HCEC 1CT (cell line): ENCODE results near the gene RBM20.
A peak's percentile ranks its signal among the peaks of the same experiment; 100 is the strongest.
"Not testable (repeated sequence)": the region's sequence is repeated elsewhere in the genome, so short reads cannot be mapped to it uniquely, and the experiment has no call there.

Experiments
- DNase-seq: peaks from one replicate; pipeline ENCODE4 v3.0.0-alpha.2; 2017

RBM20 gene

DNA sequence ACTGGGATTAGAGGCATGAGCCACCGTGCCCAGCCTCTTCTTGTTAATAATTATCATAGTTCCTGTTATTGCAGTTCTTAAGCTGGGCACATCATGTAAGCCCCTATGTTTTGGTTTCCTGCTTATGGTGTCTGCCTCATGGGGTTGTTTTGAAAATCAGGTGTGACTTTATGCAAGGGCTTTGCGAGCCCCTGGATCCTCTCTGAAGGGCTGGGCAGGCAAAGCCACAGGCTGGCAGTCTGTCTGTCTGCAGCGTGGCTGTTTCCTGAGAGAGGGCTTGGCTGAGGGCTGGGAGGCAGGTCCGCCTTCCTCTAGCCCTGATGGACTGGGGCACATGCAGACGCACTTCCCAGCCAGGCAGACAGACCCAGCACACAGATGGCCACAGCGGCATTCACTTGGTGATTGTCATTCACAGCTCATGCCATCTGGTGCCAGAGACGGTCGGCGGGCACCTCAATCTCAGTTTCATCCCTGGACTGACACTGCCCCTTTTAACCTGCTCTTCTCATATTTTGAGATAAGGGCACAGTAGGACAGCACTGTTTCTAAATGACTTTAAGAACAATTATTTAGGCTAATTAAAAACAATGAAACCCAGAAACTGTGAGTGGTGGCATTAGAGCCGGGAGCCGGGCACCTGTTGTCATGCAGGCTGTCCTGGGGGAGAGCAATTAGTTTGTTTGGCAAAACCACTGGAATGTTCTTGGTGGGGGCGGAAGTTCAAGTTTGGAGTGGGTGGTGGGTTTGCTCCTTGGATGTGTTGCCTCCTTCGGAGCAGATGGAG, 35.5 kb downstream of the RBM20 start:
- DNase-seq = no peak

DNA sequence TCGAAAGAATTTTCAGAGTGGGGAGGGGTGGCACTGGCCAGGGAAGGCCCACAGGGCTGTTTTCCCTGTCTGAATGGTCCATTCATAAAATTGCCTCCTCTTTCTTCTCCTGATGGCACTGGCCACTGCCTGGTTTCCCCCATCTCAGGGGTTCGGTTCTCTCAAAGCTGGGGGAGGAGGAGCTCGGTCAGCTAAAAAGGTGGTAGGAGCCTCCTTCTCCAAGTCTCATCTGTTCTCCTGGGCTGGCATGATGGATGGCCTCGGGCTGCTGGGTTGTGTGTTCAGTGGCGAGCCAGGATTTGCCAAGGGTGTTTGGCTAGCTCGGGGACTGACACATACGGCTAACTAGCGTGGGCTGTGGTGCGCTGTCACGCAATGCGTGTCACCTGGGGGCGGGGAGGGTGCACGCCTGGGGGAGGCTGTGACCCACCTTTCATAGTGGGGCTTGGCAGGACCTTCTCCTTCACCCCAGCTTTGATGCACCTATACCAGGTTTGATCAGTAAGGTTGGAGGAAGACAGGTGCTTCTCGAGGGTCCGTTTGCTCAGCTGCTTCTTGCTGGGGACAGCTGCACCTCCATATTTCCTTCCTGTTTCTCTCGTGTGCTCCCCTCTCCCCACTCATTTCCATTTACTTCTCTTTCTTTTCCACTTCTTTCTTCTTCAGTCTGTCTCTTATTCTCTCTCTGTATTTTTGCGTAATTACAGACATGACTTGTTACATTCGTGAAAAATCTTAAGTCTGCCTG, 36.3 kb downstream of the RBM20 start:
- DNase-seq = no peak

DNA sequence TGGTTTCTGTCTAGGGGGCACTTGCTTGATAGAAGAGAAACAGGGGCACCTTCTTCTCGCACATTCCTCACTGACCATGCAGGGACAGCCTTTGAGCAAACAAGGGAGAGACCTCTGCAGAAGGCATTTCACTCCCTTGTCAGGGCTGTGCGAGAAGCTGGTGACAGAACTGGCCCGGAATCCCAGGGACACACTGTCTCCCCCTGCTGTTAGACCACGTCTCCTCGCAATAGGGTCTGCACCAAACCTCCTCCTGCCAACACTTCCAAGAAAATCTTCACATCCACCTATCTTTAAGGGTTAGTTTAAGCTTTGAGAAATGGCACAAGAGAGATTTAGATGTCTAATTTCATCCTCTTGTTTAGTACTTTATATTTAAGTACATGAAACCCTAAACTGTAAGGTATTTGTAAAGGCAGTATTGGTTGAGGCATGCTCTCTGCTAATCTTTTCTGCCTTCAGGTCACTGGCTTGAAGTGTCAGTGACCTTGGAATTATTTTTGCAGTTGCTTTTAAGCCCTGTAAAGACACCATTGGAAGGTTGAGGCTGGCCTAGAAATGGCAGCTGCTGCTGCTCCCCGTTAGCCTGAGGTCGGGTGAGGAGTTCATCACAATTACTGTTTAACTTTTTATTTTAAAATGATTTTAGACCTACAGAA, 37.0 kb downstream of the RBM20 start:
- DNase-seq = peak; percentile 34

DNA sequence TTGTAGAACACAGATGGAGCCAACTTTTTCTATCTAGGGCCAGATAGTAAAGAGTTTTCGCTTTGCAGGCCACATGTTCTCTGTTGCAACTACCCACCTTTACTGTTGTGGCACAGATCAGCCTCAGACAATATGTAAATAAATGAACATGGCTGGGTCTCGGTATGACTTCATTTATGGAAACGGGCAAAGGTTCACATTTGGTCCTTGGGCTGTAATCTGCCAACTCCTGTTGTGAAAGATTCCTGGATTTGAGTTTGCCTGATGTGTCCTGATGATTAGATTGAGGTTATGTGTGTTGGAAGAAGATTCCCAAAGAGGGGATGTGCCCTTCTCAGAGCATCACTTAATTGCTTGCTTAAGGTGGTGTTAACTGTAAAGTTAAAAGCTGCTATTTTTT, 38.2 kb downstream of the RBM20 start:
- DNase-seq = no peak

DNA sequence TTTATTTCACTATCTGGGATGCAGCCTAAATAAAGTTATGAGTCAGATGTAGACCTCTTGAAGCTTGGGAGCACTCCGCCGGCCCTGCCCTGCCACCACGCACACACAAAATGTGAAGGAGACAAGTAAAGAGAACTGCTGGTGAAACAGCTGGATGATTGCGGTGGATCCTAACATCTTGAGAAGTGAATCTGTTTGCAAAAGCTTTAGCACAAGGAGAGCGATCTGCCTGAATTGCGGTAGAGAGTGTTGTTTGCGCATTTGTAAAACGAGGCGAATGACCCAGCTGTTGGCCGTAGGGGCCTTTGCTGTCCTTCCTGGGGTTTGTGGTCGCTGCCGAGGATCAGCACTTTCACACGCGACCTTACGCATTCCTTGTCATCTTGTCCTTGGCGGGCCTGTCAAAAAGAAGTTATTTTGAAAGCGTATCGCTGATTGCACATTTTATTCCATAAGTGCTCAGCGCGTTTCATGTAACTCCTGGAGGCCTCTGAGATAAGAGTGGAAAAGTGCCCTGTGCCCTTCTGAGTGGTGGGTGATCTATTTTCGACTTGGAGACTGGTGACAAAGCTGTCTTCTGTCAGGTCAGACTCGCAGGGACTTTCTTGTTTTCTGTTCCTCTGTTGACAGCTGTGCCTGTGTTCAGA, 40.8 kb downstream of the RBM20 start:
- peak; percentile 11 for DNase-seq

DNA sequence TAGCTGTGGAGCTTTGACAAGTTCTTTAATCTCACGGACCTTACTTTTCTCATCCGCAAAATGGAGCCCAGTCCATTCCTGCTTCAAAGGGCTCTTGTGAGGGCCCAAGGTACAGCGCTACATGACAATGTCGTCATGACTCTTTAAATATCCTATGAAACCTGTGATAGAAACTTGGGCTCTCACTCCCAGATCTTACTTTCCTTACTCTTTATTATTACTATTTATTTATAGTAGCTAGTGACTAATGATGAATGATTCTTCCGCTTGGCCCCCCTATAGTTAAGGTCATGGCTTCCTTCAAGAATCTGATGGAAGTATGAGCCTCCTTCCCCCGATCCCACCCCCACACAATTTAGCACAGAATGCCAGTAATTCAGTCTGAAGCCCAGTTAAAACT, 41.9 kb downstream of the RBM20 start:
- peak; percentile 48 for DNase-seq

DNA sequence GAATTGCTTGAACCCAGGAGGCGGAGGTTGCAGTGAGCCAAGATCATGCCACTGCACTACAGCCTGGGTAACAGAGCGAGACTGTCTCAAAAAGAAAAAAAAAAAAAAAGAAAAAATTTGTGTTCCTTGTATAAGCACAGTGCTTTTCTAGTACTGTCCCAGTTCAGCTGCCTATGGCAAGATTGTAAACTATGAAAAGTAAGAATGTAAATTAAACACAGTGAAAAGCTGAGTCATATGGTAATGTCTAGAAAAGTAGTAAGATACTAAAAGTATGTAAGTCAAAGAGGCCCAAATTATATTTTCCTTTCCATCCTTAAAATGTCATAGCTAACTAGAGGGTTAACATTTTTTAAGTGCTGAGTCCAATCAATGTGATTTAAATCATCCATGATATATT, 42.8 kb downstream of the RBM20 start:
- DNase-seq = peak; percentile 27

DNA sequence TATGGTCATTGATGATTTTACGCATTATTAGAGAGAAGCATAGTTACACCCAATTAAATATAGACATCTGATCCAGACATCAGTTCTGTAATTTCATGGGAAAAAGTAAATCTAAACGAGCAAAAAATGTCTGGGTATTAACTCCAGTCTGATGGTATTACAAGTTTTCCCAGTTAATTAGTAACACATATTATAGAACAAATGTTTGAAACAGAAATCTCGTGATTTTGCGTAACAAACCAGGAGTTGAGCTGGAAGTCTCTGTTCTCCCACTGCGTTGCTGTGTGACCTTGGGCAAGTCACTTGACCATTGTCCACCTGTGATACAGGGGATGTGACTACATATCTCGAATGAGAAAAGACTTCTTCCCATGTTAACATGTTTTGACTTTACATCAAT, 43.3 kb downstream of the RBM20 start:
- DNase-seq = no peak

DNA sequence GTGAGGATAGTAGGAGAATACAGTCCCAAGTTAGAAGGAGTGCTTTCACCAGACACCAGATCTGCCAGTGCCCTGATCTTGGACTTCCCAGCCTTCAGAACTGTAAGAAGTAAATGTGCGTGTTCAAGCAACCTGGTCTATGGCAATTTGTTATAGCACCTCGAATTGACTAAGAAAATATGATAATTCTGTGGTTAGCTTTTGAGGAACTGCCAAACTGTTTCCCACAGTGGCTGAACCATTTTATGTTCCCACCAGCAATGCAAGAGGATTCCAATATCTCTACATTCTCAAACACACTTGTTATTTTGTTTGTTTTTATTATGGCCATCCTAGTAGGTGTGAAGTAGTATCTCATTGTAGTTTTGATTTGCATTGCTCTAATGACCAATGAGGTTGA, 47.0 kb downstream of the RBM20 start:
- no peak for DNase-seq

DNA sequence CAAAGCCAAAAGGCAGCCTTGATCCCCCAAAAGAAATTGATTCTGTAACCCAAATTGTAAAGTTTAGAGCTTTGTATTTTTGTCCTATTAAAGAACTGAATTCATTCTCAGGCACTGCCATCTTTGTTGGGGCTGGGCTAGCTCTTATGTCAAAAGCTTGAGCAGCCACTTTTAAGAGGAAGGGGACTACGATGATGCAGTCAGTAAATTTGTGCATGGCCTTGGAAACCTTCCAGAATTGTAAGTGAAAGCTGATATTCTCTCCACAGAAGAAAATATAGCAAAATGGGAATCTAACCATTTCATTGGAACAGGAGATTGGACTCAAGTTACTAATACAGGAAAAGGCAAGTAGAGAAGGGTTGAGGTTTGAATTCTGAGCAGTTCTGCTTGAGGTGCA, 50.1 kb downstream of the RBM20 start:
- DNase-seq = no peak

DNA sequence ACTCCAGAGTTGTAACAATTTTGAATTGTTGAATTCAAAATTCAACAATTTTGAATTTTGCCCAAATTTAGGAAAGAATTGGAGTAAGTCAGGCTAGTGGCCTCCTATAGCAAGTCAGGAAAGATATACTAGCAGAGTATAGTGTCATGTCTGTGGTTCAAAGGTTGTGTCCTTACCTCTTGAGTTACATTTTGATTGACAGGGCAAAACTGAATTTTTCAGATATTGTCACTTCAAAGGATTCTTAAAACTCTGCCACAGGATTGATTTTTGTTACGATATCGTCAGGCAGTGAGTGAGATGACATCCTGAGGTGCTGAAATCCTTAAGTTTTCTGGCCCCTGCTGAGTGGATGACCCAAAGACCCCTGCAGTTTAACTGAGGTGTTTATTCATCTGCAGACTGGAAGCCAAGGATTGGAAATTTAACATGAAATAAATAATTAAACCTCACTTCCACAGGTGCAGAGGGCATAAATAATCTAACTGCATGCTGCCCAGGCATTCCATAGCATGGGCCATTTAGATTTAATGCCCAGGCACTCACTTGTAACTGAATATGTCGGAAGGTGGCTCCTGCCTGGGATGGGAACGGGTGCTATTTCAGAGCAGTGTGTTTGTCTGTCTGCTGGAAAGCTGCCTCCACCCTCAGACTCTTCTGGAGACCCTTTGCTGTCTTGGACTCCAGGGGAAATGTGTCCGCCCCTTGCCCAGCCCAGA, 50.8 kb downstream of the RBM20 start:
- DNase-seq = no peak

DNA sequence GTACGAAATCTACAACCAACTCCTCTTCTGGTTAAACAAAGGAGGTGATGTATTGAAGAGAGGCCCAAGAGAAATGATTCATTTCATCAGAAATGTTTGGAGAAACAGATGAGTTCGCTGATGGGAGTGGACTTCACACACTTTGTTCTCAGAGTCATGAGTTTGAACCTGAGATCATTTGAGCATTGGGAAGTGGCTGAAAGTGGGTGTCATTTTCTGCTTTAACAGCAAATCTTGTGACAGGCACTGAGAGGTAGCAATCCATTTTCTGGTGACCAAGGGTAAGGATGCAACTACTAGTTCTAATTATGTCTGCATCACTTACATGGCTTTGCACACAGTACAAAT, 51.4 kb downstream of the RBM20 start:
- no peak for DNase-seq

DNA sequence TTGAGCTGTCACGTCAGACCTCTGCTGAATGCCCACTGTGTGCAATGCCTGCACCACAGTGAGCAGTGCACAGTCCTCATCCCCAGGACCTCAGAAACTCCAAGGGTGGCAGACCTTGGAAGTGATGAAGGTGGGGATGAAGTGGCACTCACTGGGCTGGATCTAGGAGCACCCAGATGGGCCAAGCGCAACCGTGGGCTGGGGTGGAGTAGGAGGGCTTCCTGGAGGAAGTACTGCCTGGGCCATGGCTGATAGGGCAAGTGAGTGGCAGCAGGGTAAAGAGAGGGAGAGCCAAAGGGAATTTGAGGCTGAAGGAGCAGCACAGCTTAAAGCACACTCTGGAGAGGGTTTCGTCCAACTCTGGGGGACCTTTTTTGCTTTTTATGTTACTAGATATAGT, 52.3 kb downstream of the RBM20 start:
- no peak for DNase-seq

DNA sequence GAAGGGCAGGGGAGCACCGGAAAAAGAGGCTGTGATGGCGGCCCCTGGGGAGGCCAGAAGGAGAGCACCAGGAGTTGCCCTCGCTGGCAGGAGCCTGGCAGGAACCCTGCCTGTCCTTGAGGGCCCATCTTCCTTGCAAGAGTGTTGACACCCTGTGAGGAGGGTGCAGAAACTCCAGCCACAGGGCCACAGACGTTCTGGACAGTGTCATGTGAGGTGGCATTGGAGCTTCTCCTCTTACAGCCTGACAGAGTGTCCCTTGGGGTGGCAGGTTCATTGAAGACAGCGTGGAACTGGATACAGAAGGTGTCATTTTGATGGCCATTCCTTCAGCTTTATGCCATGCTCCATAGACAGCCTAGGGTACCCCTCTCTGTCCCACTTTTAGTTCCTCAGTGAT, 54.2 kb downstream of the RBM20 start:
- no peak for DNase-seq

DNA sequence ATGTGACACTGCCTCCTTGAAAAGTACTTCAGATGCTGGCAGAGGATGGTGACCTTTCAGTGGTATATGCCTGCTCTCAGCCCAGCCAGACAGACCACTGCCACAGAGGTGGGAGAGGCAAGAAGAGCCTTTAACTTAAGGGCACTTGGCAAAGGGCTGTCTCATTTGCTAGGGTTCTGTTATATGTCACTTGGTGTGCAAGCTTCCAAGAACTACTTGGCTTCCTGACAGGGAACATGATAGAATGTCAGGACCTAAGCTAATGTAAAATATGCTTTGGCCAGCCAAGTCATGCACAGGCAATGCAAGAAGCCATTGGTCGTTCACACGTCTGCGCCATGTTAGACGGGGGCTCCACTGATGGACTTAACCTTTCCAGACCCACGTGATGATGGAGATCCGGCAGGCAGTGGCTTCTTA, 54.7 kb downstream of the RBM20 start:
- no peak for DNase-seq

DNA sequence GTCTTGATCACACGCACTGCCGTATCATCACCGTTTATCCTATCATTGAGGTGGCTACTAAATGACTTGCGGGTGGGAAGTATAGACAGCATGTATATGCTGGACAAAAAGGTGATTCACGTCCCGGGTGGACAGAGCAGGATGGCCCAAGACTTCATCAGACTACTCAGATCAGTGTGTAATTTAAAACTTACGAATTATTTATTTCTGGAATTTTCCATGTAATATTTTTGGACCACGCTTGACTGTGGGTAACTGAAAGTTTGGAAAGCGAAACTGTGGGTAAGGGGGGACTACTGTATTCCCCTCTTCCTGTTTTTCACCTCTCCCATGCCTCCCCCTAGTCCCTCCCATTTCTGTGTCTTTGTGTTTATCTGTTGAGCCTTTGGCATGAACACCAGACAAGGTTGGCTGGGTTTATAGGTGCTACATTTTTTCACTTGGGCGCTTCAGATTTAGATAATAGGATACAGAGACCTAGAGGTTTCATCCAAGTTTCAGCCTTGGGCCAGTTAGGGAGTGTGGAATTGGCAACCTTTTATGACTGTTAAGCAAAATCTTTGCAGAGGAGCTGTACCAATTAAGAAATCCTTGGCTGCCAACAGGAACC, 55.8 kb downstream of the RBM20 start:
- DNase-seq = no peak

DNA sequence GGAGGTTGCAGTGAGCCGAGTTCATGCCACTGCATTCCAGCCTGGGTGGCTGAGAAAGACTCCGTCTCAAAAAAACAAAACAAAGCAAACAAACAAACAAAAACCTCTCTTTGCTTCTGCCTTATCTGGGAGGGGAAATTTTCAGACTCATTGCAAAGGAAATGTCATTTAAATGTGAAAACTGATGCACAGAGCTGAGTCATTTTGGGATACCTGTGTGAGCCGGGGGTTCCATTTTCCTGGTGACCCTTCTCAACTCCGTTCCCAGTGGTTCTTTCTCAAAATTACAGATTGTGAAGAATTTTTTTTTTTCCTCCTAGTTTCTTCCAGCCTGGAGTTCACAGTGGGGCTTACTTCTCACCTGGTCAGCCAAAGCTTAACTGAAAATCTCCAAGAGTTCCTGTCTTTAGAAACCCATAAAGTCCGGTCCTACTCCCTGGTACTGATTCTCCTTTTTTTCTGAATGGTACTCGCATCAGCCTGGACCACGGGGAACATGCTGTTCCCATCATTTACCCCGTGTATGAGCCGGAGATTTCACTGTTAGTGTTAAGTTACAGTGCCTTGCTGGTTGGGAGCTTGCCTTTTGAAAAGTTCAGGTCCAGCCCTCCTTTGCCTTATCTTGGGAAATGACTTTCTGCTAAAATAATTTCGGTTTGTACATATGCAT, 56.9 kb downstream of the RBM20 start:
- no peak for DNase-seq

DNA sequence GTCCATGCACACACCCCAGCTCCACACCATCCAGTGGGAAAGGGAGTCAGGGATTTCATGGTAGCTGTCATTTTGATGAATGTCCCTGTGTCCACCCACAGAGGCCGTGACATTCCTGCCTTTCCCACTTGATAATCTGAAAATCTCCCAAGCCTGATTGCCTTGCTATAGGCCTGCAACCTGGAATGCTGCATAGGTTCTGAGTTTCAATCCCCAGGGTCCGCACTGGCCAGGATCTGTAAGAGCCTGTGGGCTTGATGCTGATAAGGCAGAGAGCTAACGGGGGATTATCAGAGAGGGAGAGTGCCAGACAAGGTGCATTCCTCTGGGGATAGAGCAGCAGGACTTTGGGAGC, 57.5 kb downstream of the RBM20 start:
- no peak for DNase-seq

DNA sequence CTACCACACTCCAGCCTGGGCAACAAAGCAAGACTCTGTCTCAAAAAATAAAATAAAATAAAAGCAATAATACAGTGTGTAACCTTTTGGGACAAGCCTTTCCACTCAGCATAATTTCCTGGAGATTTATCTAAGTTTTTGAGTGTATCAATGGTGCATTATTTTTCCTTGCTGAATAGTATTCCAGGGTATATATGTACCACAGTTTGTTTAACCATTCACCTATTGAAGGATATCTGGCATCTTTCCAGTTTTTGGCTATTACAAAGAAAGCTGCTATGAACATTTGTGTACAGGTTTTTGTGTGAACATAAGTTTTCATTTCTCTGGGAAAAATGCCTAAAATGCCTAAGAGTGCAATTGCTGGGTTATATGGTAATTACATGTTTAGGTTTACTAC, 59.9 kb downstream of the RBM20 start:
- DNase-seq = no peak

DNA sequence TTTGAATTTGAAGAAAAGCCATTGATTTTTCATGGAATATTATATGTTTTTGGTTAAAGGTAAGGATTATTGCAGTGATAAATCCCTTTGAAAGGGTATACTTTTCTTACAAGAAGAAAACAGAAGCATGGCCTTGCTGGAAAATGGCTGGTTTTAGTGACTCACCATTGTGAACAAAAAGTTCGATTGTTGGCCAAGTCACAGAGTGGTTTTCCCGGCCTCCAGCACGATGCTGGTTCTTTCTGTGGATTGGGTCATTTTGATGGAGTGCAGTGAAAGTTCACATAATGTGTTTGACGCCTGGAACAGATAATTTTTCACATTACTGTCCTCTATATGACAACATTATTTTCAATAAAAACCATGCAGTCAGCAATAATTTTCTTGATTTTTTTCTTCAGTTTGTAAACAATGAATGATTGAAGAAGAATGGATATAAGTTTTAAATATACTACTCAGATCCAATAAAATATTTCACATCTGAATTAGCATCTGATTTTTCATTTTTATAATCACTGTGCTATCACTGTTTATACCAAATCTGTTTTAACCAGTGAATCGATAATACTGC, 60.9 kb downstream of the RBM20 start:
- DNase-seq = no peak

DNA sequence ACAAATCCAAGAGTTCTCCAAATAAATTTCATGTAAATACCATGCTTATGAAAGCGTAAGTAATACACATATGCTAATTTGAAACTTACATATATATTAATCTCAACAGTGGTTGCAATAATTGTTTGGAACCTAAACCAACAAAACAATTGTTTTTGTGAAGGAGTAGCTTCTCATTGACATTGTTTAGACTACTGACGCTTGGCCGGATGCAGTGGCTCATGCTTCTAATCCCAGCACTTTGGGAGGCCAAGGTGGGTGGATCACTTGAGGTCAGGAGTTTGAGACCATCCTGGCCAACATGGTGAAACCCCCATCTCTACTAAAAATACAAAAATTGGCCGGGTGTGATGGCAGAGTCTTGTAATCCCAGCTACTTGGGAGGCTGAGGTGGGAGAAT, 61.5 kb downstream of the RBM20 start:
- DNase-seq = not testable (repeated sequence)

DNA sequence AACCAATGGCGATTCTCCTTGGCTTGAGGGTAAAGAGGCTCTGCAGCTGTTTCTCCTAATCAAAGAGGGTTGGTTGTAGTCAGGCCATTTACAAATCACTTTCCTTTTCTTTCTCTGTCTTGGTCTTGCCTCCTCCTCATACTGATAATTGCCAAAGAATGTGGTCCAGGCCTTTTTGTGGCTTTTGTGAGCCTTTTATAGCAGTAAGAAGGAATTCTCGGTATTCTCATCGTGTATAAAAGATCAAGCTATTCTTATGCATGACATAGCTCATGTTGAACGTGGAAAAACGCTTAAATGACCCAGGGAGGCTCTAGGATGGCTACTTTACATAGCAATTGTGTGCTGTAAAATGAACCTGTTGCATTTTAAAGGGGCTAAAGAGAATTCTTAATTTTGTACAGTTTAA, 62.6 kb downstream of the RBM20 start:
- peak; percentile 80 for DNase-seq
